Left lobe of liver (tissue), 2 donors: ENCODE results near the gene SLC9A9. TPM values are rescaled to one million over a fixed set of nuclear protein-coding genes. Genes with fewer than 3 reads are reported as not detected.
A peak's percentile ranks its signal among the peaks of the same experiment; 100 is the strongest.

ENCODE experiments used
- ATAC-seq: fragments of 200-7000 bp; cut with Tn5 transposase; one replicate; pipeline ENCODE4 v1.9.1; 2020; ENCODE audit warnings: mild to moderate bottlenecking, moderate library complexity
- DNase-seq: peaks from one replicate; pipeline ENCODE4 v3.0.0-alpha.2; 2020; ENCODE audit warnings: low spot score
- total RNA-seq: library from RNA; stranded (reverse); gene quantifications from one replicate; pipeline ENCODE4 v1.2.1, GENCODE V29; 2021
- donor health status: DM: no; HTN: no; CAD: no; lungs with moderate emphysema.
- donor health status: DM: no; HTN: yes; CAD: no.

Gene SLC9A9
- total RNA-seq, 1 donor from 2014 or later: 2.5 TPM

DNA sequence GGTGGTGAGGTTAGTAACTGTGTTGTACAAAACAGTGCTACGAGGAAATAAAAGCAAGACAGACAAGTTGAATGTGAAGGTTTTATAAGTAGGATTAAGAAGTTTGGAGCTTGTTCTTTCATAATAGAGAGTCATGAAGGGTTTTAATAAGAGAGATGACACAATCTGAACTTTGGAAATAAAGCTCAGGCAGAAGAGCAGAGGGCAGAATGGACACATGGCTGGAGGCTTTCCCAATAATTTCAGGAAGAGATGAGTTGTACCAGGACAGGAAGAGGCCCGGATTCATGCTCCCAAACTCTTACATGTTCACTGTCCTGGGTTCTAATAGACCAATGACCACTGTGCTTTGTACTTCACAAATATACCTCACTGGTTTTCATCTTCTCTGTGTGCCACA is 194.8 kb downstream of the SLC9A9 start:
- peak; percentile 58 for DNase-seq
- ATAC-seq: peak; percentile 85

DNA sequence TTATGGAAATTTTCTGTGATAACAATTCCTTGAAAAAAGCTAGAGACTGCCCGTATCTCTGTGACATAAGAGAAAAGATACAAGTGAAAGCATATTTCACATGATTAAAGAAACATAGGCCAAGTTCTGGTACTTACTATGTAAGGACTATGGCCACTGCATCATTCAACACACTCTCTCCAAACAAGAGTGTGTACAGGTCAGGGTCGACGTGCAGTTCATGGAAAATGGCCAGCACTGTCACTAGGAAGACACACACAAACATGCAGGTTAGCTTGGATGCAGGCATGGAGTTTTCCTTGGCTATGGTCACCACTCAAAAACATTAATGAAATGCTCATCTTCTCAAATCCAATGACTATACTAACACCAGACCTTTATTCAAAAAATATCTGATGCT is 196.2 kb downstream of the SLC9A9 start:
- ATAC-seq: peak; percentile 82
- DNase-seq: peak; percentile 76

DNA sequence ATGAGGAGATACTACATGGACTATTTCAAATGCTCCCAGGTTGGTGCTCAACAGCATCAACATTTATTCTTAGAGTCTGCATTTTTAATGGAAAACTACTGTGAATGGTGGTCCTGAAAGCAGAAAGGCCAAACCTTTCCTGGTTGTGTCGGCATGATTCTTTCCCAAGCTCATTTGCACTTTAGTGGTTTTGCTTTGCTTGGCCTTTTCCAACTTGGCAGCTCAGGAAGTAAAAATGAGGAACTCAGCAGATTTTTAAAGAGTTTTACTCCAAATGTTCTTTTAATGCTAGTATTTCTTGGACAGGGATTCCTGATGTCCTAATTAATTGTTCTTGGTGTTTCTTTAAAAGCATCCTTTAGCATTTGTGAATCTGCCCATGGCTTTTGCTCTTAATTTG is 197.4 kb downstream of the SLC9A9 start:
- ATAC-seq (no peak), DNase-seq (no peak)

DNA sequence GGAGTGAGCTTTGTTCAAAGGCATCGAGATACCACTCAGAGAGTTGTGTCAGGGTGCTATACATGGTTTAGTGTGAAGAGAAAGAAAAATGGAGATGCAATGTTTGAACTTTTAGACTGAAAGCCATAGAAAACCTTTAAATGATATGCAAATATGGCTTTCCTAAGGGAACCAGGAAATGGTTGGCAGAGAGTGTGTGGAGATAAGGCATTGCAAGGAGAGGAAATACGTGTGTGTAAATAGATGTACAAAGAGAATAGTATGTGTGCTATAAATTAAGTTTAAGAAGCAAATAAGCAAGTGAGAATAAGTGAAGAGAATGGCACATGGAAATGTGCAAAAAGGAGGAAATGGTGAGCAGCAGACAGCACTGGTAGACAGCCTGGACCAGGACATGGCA is 198.1 kb downstream of the SLC9A9 start:
- DNase-seq: no peak
- ATAC-seq: no peak

DNA sequence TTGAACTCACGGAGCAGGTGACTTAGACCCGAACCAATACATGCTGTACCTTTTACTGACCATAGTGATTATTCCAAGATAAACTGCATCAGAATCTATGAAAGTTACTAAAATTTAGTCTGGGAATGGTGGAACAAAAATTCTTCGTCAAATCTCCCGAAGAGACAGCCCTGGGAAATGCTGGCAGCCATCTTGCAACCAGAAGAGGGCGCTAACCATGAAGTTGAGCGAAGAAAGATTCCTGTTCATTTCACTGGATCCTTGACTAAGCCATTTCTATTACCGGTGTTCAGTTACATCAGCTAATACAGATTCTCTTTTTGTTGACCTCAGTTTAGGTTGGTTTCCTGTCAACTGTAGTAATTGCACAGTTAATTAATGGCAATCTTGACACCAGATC is 199.6 kb downstream of the SLC9A9 start:
- ATAC-seq: peak; percentile 53
- no peak for DNase-seq

DNA sequence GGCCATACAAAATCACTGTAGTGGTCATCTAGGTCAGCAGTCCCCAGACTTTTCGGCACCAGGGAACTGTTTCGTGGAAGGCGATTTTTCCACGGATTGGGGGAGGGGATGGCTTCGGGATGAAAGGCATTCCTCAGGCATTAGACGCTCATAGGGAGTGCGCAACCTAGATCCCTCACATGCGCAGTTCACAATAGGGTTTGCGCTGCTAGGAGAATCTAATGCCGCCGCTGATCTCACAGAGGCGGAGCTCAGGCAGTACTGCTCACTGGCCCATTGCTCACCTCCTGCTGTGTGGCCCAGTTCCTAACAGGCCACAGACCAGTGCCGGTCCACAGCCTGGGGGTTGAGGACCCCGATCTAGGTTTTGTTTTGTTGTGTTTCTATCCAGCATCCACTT is 200.1 kb downstream of the SLC9A9 start:
- no peak for ATAC-seq

DNA sequence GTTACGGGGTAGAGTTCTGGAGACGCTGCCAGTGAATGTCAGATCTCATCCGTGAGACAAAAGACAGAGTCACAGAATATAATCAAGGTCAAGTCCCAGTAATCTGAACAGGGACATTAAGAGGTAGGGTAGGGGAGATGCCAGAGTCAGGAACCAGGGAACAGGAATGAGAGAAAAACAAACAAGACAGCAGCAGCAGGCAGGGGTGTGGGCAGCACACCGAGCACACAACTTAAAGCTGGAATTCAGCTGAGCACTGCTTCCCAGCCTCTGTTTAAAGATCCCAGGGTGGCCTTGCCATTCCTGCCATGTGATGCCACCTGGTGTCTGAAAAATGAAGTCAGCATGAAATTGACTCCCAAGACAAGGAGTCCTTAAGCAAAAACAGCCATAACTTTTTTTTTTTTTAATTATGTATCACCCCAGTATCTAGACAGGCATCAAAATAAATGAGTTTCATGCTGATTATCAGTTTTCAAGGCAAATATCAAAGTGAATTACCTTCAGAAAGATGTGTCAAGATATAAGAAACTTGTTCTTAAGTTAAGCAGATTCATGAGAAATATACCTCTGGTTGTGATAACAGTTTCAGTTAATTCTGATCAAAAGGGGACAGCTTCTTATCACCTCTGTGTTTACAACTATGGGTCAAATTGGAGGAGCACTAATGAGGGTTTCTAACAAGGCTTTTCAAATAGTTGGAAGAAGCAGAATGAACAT is 203.7 kb downstream of the SLC9A9 start:
- DNase-seq (no peak), ATAC-seq (peak; percentile 90)

More for the DNA sequence above, 200.1 kb downstream of the SLC9A9 start:
- DNase-seq: no peak

DNA sequence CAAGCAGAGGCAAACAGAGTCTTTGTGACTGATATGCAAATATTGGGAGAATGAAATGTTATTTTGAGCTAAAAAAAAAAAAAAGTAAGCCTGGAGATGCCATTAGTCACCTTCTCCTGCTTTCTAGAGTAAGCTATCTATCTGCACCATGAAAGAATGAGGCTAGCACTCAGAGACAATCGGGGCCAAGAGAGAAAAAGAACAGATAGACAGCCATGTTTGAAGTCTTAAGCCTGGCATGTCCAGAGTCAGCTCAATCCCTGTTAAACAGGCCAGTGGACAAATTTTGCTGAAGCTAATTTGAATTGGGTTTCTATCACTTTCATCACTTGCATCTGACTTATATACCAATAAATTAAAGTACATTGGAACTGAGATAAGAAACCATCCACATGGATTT is 204.4 kb downstream of the SLC9A9 start:
- DNase-seq: no peak
- ATAC-seq: no peak

DNA sequence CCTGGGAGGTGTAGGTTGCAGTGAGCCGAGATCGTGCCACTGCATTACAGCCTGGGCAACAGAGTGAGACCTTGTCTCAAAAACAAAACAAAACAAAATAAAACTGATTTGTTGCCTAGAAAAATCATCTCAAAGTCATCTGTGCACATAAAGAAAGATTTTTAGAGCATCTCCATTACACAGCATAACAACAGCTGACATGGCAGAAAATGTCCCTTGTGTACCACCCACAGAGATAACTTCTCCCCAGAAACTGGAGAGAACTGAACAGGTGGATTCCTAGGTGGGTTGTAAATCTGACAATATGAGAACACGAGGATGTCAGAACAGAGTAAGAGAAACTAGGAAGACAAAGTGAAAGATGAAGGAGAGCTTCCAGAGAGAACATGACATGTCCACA is 207.5 kb downstream of the SLC9A9 start:
- no peak for ATAC-seq
- no peak for DNase-seq

DNA sequence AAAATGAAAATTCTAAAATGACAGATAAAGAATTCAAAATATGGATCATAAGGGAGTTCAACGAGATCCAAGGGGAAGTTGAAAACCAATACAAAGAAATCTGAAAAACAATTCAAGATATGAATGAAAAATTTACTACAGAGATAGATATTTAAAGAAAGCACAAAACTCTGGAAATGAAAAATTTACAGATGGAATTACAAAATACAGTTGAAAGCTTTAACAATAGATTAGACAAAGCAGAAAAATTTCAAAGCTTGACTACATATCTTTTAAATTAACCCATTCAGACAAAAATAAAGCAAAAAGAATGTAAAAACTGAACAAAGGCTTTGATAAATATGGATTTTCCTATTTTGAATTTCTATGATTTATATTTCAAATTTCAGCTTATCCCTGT is 211.1 kb downstream of the SLC9A9 start:
- DNase-seq (no peak), ATAC-seq (no peak)

DNA sequence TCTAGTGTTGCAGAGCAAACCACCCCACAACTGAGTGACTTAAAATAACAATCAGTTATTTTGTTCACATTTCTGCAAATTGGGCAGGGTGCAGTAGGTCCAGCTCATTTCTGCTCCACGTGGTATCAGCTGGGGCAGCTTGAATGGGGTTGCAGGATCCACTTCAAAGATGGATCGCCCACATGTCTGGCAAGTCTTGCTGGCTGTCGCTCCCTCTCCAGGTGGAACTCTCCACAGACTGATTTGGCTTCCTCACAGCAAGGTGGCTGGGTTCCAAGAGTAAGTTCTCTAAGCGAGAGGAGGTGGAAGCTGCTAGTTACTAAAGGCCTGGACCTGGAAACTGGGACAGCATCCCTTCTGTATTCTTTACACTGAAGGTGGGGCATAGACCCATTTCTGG is 213.3 kb downstream of the SLC9A9 start:
- DNase-seq: no peak
- no peak for ATAC-seq

DNA sequence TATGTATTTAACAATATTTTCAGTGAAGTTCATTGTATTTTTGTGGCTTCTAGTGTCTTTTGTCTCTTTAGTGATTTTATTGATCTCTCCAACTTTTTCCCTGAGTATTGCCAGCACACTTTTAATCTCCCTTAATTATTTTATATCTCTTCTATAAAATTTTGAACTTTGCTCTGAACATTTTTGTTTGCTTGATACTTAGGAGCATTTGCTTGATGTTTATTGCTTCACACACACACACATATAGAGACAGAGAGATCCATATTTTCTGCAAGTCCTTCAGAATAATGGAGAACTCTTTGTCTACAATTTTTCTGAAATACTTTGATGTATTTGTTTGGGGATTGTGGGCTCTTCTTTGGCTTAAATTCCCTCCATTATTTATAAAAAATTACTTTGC is 213.8 kb downstream of the SLC9A9 start:
- DNase-seq (no peak), ATAC-seq (no peak)

DNA sequence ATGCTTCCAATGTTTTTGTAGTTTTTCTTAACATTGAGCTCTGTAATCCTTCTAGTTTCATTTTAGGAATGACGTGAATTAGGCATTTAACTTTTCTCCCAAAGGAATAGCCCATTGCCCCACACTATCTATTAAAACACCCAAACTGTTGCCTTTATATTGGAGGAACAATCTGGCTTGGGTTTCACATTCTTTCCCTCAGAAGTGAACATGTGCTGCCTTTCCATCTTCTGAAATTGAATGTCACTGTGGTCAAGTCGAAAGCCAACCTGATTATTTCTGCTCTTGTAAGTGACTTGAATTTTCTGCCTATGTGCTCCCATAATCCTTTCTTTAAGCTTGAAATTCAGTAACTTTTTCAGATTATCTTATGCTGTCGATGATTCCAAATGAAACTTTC is 214.5 kb downstream of the SLC9A9 start:
- no peak for ATAC-seq
- no peak for DNase-seq

DNA sequence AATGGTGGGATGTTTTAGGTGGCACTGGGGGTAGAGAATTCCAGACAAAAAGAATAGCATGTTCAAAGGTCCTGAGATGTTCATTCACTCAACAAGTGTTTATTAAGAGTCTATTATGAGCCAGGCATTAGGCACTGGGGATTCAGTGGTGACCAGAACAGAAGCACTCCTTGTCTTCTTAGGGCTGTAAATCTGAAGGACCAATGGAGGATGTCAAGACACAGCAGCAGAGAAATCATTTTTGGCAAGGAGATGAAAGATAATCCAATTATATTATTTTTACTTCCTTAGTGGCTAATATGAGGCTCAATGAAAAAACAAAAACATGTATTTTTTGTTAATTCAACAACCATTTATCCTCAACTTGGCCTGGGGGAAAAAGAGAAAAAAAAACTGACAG is 218.5 kb downstream of the SLC9A9 start:
- DNase-seq (no peak), ATAC-seq (no peak)

DNA sequence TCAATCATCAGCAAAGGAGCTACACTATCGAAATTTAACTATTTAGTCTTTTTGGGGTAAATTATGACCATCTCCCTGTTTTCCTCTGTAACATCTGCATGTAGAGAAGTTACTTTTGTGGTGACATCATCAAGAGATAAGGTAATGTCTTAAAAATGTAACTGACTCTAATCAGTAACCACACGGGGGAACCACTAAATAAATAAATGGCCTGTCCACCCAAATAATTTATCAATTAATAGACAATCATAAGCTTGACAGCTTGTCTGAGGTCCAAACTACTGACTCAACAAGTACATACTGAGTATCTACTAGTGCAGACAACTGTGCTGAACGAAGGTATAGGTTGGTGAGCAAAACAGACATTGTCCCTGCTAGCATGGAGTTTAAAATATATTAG is 219.3 kb downstream of the SLC9A9 start:
- ATAC-seq (no peak), DNase-seq (no peak)

DNA sequence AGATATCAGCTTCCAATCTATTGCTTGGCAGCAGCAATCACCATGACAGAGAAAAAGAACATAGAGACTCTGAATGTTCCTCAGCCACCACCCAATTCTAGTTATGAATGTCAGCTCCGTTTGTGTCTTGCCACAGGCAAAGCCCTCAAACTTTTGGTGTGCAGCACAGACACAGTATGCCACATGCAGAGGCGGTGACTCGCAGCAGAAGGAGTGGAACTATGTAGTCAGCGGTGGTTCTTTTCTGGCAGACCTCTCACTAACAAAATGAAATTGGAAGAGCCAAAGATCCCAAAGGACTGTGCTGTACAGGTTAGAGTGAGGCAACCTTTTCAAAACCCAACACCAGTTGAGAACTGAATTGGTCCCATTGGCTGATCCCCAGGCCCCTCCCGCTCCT is 220.9 kb downstream of the SLC9A9 start:
- ATAC-seq: no peak
- no peak for DNase-seq

DNA sequence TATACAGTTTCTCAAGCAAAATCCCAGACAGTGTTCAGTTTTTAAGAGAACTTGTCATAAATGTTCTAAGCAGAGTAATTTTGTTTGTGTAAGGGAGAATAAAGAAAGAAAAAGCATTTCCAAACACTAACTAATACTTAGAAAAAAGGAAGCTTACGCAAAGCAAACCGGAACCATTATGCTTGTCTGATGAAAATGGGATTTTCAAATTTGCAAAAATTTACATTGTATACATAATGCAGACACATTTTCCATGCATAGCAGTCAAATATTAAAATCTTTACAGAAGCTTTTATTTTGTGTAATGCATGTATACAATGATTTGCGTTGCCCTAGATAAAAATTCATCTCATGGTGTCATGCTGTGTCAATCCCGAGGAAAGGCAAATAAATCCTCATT is 229.0 kb downstream of the SLC9A9 start:
- ATAC-seq (no peak), DNase-seq (no peak)

DNA sequence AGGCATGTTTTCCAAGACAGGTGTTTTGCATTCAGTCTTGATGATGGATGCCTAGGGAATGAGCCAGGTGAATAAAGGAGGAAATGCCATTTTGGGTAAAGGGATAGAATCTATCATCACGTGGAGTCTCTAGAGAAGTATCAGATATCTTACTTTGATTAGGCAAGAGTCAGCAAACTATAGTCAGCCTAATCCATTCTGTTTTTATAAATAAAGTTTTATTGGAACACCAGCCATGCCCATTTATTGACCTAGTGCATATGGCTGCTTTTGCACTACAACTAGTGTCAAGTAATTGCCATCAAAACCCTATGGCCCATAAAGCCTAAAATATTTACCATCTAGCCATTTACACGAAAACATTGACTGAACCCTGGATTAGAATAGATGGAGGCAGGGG is 231.2 kb downstream of the SLC9A9 start:
- ATAC-seq: no peak
- DNase-seq: no peak

DNA sequence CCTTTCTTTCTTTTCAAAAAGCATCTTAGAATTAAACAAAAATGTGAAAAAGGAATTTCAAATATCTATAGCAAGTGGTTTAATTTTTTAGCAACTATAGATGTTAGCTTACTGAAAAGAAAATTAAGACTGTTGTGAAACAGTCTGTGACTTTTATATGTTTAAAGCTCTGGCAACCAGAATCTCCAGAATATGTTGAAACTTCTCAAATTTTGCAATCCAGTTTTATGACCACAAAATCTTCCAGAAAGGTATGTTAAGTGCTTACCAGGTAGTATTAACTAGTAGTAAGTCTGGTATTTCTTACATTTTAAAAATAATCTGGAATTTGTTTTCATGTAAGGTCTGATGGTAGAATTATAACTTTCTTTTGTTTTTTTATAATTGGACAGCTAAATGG is 235.0 kb downstream of the SLC9A9 start:
- ATAC-seq (no peak), DNase-seq (no peak)

DNA sequence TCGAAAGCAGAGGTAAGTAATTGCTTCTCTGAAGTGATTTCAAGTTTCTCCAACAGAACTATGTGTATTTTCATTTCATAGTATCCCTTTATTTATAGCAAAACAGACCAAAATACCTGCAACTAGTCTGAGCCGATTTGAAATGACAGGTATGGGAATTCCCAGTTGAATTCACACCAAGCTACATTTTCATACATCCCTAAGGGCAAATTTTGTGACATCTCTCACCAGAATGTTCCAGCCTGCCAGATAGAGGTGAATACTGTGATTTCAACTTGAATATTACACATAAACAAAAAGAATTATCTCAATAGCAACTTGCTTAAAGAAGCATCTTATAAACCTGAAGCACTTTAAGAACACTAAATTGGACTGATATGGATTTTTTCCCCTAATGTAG is 235.7 kb downstream of the SLC9A9 start:
- no peak for DNase-seq
- ATAC-seq: no peak

DNA sequence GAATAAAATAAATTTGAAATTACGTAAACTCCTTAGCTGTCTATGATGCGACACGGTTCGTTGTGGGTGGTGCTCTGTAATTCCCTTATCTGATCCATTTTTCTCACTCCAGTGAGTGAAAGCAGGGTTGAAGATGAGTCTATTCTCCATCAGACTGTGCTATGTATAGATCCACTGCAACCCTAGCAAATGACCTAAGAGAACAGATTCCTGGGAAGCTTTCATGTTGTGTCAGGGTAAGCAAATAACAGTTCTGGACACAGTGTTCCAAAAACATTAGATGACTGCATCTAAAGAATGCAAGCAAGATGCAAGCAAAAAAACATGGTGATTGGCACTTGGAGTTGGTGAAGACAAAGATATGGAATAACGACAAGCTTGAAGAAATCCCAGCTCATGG is 239.3 kb downstream of the SLC9A9 start:
- ATAC-seq (no peak), DNase-seq (no peak)

DNA sequence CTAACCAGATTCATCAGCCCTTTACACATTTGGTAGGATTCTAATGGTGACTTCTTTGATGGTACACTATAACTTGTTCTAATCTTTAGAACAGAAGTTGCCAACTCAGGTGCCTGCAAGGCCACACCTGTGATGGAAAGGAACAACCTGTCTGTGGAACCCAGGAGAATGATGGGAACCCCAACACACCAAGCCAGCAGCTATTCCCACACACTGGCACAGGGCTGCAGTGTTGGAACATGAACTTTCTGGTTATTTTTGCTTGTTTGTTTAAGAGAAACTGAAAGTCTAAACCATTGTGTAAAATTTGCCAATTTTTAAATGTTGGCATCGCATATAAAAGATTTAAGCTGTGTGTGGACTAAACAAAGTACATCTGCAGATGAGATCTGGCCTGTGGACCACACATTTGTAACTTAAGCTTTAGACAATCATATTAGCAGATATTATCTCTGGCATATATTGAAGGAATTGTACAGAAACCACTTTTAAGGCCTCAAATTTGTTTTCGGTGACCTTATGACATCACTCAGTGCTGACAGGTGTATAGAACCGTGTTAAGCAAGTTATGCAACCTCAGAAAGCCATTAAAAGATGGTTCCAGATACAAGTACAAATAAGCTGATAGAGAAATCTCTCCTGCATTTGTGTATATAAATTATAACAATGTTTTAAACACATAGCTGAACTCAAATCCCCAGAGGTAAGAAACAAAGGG is 242.9 kb downstream of the SLC9A9 start:
- DNase-seq (no peak), ATAC-seq (no peak)
